DND-41 (cell line): ENCODE data around the gene DOC2B.

Experiments used
- CTCF ChIP-seq: IDR thresholded peaks from 2 replicates; pipeline ENCODE4 v1.5.1; 2012; ENCODE audit warnings: borderline replicate concordance, low read length, moderate library complexity, mild to moderate bottlenecking; ENCODE audit not compliant: poor library complexity, severe bottlenecking; ENCODE audit errors: extremely low read depth
- EZH2 ChIP-seq: IDR thresholded peaks from 3 replicates; pipeline ENCODE4 v1.6.1; 2012; ENCODE audit warnings: borderline replicate concordance, low read depth, mild to moderate bottlenecking, moderate library complexity, low read length, inconsistent platforms; ENCODE audit not compliant: severe bottlenecking

GRCh38 chr17:159609-160008 lies 21.8 kb downstream of the DOC2B start:
- no peak for TF ChIP-seq CTCF
- TF ChIP-seq EZH2 = no peak
